Stimulated activated CD4-positive, alpha-beta T cell treated with anti-CD3 and anti-CD28 coated beads, Interleukin-2, amount 100 ng/mL, for 24 hours (primary cell): ENCODE measurements around the gene TXNDC16.

Source experiments
- DNase-seq, 2 donors: peaks; one replicate each; pipeline ENCODE4 v3.0.0-alpha.2; 2020

Gene TXNDC16

GRCh38 chr14:52443506-52443905 is 108.8 kb downstream of the TXNDC16 start:
- DNase-seq = no peak

GRCh38 chr14:52442602-52443001 is 109.7 kb downstream of the TXNDC16 start:
- no peak for DNase-seq

- no peak for DNase-seq
Measured at GRCh38 chr14:52442166-52442565, 110.1 kb downstream of the TXNDC16 start.

- no peak for DNase-seq
Measured at GRCh38 chr14:52439476-52439875, 112.8 kb downstream of the TXNDC16 start.

GRCh38 chr14:52434955-52435354 is 117.3 kb downstream of the TXNDC16 start:
- no peak for DNase-seq

- DNase-seq = no peak
Measured at GRCh38 chr14:52430474-52430873, 121.8 kb downstream of the TXNDC16 start.

GRCh38 chr14:52429451-52429850 is 122.9 kb downstream of the TXNDC16 start:
- DNase-seq = no peak

GRCh38 chr14:52427460-52427859 is 124.8 kb downstream of the TXNDC16 start:
- DNase-seq = no peak

GRCh38 chr14:52422650-52423356 is 129.5 kb downstream of the TXNDC16 start:
- no peak for DNase-seq

GRCh38 chr14:52417139-52417538 is 135.2 kb downstream of the TXNDC16 start:
- no peak for DNase-seq

GRCh38 chr14:52413729-52414408 is 138.4 kb downstream of the TXNDC16 start:
- DNase-seq = no peak

GRCh38 chr14:52412426-52412825 is 139.9 kb downstream of the TXNDC16 start:
- DNase-seq = no peak

- DNase-seq = no peak
Measured at GRCh38 chr14:52405314-52405713, 147.0 kb downstream of the TXNDC16 start.

- DNase-seq = peak in 1 of 2 donors; percentile 31
Measured at GRCh38 chr14:52402812-52403526, 149.3 kb downstream of the TXNDC16 start.

GRCh38 chr14:52400846-52401245 is 151.5 kb downstream of the TXNDC16 start:
- no peak for DNase-seq

GRCh38 chr14:52399921-52400595 is 152.2 kb downstream of the TXNDC16 start:
- DNase-seq = no peak

- DNase-seq = no peak
Measured at GRCh38 chr14:52399104-52399503, 153.2 kb downstream of the TXNDC16 start.

GRCh38 chr14:52397844-52398243 is 154.5 kb downstream of the TXNDC16 start:
- DNase-seq = no peak

GRCh38 chr14:52395728-52396127 is 156.6 kb downstream of the TXNDC16 start:
- no peak for DNase-seq

- no peak for DNase-seq
Measured at GRCh38 chr14:52391881-52392615, 160.3 kb downstream of the TXNDC16 start.
